Medulla oblongata (tissue), 1 donor: ENCODE data around the gene SDR39U1.

Source experiments
- DNase-seq: peaks from one replicate; pipeline ENCODE4 v3.0.0-alpha.2; 2015; ENCODE audit errors: extremely low spot score

Gene SDR39U1

GRCh38 chr14:24390701-24391468, 51.7 kb downstream of the SDR39U1 start:
- no peak for DNase-seq
